Thoracic aorta (tissue), 2 donors: Measurements from ENCODE around the gene FUT2. TPM values are rescaled to one million over a fixed set of nuclear protein-coding genes. Genes with fewer than 3 reads are reported as not detected.

Experiments used
- ATAC-seq: fragments of 150-250 bp; one replicate; pipeline ENCODE4 v1.8.0; 2017; ENCODE audit warnings: low read depth; ENCODE audit not compliant: insufficient number of reproducible peaks, low FRiP score
- DNase-seq: peaks from one replicate; pipeline ENCODE4 v3.0.0-alpha.2; 2020; ENCODE audit warnings: low spot score
- H3K27ac ChIP-seq, 2 donors: fragments of 200-600 bp; sonication (generic); 1 replicate in 1 of 2; 2 replicates in 1 of 2; pipeline ENCODE4 v1.5.1; 2016; ENCODE audit warnings: mild to moderate bottlenecking in 2 of 2, moderate library complexity in 2 of 2
- H3K27me3 ChIP-seq: fragments of 200-600 bp; sonication (generic); replicated peaks from 2 replicates; pipeline ENCODE4 v1.6.0; 2016; ENCODE audit warnings: mild to moderate bottlenecking; ENCODE audit not compliant: insufficient read depth
- H3K36me3 ChIP-seq: fragments of 200-600 bp; sonication (generic); one replicate; pipeline ENCODE4 v1.5.1; 2016
- H3K4me1 ChIP-seq, 2 donors: fragments of 200-600 bp; sonication (generic); 1 replicate in 1 of 2; 2 replicates in 1 of 2; pipeline versions ENCODE4 v1.5.1 to v1.6.0; 2016; ENCODE audit warnings: low read depth in 2 of 2, mild to moderate bottlenecking in 1 of 2; ENCODE audit not compliant: control insufficient read depth in 1 of 2
- H3K4me3 ChIP-seq: fragments of 200-600 bp; sonication (generic); 2 replicates; pipeline ENCODE4 v1.5.1; 2016; ENCODE audit warnings: mild to moderate bottlenecking
- H3K9me3 ChIP-seq: fragments of 200-600 bp; sonication (generic); 2 replicates; pipeline ENCODE4 v1.5.1; 2016
- total RNA-seq, 2 donors: library from RNA; depleted of rRNA; stranded (reverse); fragments of >200 nt; gene quantifications; one replicate each; pipeline versions ENCODE4 v1.1.0 to v1.2.3, GENCODE V29; 2016
- TF ChIP-seq, protein P1 (sequence below): fragments of 200-600 bp; sonication (generic); IDR thresholded peaks from one replicate; pipeline ENCODE4 v1.5.1; 2019; ENCODE audit warnings: antibody characterized with exemption

FUT2 gene
- total RNA-seq, 2 donors from 2014 or later: 2.3 TPM; not detected in 1

GRCh38 chr19:48659768-48660167, 36.0 kb upstream of the FUT2 start:
- Histone ChIP-seq H3K9me3 (no peaks in the 10 kb centered on the region), H3K27me3 (no peaks in the 10 kb centered on the region), H3K36me3 (no peaks in the 10 kb centered on the region), H3K4me1 (peaks cover 0 to 6% of the 10 kb centered on the region in 2 donors), H3K4me3 (no peak overlapping the region), H3K27ac (no peak overlapping the region)
- DNase-seq: no peak
- ATAC-seq: no peak
- TF ChIP-seq, protein P1, sequence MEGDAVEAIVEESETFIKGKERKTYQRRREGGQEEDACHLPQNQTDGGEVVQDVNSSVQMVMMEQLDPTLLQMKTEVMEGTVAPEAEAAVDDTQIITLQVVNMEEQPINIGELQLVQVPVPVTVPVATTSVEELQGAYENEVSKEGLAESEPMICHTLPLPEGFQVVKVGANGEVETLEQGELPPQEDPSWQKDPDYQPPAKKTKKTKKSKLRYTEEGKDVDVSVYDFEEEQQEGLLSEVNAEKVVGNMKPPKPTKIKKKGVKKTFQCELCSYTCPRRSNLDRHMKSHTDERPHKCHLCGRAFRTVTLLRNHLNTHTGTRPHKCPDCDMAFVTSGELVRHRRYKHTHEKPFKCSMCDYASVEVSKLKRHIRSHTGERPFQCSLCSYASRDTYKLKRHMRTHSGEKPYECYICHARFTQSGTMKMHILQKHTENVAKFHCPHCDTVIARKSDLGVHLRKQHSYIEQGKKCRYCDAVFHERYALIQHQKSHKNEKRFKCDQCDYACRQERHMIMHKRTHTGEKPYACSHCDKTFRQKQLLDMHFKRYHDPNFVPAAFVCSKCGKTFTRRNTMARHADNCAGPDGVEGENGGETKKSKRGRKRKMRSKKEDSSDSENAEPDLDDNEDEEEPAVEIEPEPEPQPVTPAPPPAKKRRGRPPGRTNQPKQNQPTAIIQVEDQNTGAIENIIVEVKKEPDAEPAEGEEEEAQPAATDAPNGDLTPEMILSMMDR: no peak

- Histone ChIP-seq H3K4me3 (peak overlapping the region; percentile 45), H3K4me1 (peaks cover 0 to 6% of the 10 kb centered on the region in 2 donors), H3K36me3 (no peaks in the 10 kb centered on the region), H3K27me3 (no peaks in the 10 kb centered on the region), H3K9me3 (no peaks in the 10 kb centered on the region), H3K27ac (no peak overlapping the region)
- TF ChIP-seq, protein P1: no peak
- peak; percentile 74 for ATAC-seq
- peak; percentile 65 for DNase-seq
Measured at GRCh38 chr19:48660852-48661710, 34.7 kb upstream of the FUT2 start.

- H3K27me3 ChIP-seq: no peaks in the 10 kb centered on the region
- no peak overlapping the region for H3K4me3 ChIP-seq
- H3K9me3 ChIP-seq: no peaks in the 10 kb centered on the region
- ATAC-seq (no peak), DNase-seq (no peak)
- no peak overlapping the region for H3K27ac ChIP-seq
- TF ChIP-seq, protein P1: no peak
- peaks cover 0 to 6% of the 10 kb centered on the region in 2 donors for H3K4me1 ChIP-seq
- no peaks in the 10 kb centered on the region for H3K36me3 ChIP-seq
Measured at GRCh38 chr19:48661711-48662090, 34.1 kb upstream of the FUT2 start.

DNA sequence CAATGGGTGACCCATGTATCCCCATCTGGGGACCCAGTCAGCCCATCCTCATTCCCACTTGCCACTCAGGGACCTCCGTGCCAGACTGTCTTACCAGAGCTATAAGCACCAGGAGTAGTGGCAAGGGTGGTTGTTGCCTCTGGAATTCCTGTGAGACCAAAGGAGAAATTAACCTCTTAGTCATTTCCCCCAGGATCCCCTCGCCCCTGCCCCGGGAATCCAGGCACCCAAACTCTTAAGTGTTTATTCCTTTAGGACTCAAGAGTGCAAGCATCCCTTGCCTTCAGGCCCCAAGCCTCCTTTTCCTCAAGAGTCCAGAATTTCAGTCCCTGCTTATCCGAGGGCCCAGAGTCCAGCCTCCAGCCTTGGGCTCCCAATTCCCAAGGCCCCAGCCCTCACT, 32.1 kb upstream of the FUT2 start:
- no peak for DNase-seq
- H3K4me1 ChIP-seq: peaks cover 0 to 6% of the 10 kb centered on the region in 2 donors
- TF ChIP-seq, protein P1: no peak
- no peak overlapping the region for H3K4me3 ChIP-seq
- no peaks in the 10 kb centered on the region for H3K9me3 ChIP-seq
- H3K27ac ChIP-seq: no peak overlapping the region
- ATAC-seq: no peak
- no peaks in the 10 kb centered on the region for H3K27me3 ChIP-seq
- no peaks in the 10 kb centered on the region for H3K36me3 ChIP-seq

GRCh38 chr19:48664476-48664875, 31.3 kb upstream of the FUT2 start:
- Histone ChIP-seq H3K27me3 (no peaks in the 10 kb centered on the region), H3K36me3 (no peaks in the 10 kb centered on the region), H3K27ac (no peak overlapping the region), H3K4me1 (peaks cover 0 to 6% of the 10 kb centered on the region in 2 donors), H3K4me3 (no peak overlapping the region), H3K9me3 (no peaks in the 10 kb centered on the region)
- ATAC-seq: no peak
- no peak for DNase-seq
- TF ChIP-seq, protein P1: no peak
